AG09309 (cell line): Measurements from ENCODE around the gene RPS6KA2.

ENCODE experiments used
- DNase-seq: peaks from one replicate; pipeline ENCODE4 v3.0.0-alpha.2; 2010; ENCODE audit warnings: low read depth
- H3K4me3 ChIP-seq: 2 replicates; pipeline ENCODE4 v1.5.1; 2011; ENCODE audit warnings: mild to moderate bottlenecking, low read depth, low read length, moderate library complexity; ENCODE audit not compliant: control insufficient read depth
- TF ChIP-seq, protein P1 (sequence below): IDR thresholded peaks from 2 replicates; pipeline ENCODE4 v1.5.1; 2011; ENCODE audit warnings: mild to moderate bottlenecking, low read depth, low read length, inconsistent platforms; ENCODE audit not compliant: insufficient read depth, control insufficient read depth; ENCODE audit errors: missing control alignments

The RPS6KA2 gene

DNA sequence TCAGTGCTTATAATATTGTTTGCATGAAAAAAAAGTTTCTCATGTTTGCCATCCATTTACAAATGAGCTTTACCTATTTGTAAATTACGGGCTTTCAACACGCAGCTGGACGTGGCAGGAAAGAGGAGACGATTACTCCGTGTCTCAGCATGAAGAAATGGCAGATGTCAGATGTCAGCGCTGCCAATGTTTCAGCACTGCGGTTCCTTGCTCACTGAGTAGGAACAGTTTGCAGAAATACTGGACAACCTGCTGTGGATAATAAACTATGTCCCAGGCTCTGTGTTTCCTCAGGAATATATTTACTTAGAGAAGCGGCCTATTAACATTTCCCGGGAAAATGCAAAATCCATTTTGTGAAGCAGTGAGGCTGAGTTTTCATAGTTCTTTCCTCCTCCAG lies 63.2 kb downstream of the RPS6KA2 start:
- no peak overlapping the region for H3K4me3 ChIP-seq
- DNase-seq = no peak
- TF ChIP-seq, protein P1, sequence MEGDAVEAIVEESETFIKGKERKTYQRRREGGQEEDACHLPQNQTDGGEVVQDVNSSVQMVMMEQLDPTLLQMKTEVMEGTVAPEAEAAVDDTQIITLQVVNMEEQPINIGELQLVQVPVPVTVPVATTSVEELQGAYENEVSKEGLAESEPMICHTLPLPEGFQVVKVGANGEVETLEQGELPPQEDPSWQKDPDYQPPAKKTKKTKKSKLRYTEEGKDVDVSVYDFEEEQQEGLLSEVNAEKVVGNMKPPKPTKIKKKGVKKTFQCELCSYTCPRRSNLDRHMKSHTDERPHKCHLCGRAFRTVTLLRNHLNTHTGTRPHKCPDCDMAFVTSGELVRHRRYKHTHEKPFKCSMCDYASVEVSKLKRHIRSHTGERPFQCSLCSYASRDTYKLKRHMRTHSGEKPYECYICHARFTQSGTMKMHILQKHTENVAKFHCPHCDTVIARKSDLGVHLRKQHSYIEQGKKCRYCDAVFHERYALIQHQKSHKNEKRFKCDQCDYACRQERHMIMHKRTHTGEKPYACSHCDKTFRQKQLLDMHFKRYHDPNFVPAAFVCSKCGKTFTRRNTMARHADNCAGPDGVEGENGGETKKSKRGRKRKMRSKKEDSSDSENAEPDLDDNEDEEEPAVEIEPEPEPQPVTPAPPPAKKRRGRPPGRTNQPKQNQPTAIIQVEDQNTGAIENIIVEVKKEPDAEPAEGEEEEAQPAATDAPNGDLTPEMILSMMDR = no peak

DNA sequence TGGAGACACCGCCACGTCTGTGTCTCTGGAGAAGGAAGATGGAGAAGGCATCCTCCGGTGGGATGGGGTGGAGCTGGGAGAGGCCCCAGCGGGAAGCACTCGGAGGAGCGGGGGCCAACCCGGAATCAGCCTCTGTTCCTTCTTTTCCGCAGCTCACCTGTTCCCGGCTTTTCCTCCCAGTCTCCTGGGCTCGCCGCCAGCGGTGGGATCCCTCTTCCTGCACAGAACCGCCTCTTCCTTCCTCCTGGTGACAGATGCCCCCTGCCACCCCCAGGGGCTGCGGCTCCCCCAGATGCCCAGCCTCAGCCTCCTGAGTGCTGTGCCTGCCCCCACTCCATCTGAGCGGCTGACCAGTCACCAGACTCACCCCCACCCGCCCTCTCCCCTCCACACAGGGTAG lies 63.9 kb downstream of the RPS6KA2 start:
- DNase-seq = no peak
- TF ChIP-seq, protein P1 = no peak
- no peak overlapping the region for H3K4me3 ChIP-seq

DNA sequence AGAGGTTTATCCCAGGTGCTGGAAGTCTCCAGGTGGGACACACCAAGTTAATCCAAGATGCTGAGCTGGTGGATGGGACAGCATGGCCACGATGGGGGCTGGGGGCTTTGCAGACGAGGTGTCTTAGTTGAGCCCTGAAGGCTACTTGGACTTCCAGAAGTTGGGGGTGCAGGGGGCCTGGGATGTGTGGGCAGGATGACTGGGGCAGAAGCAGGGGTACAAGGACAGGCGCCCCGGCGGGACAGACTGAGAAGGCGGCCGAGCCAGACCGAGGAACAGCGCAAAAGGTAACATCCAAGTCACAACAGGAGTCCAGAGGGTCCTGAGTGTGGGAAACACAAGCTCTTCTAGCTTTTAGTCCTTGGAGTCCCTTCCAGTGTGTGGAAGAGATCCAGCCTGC lies 64.3 kb downstream of the RPS6KA2 start:
- TF ChIP-seq, protein P1 = no peak
- no peak for DNase-seq
- H3K4me3 ChIP-seq = no peak overlapping the region

DNA sequence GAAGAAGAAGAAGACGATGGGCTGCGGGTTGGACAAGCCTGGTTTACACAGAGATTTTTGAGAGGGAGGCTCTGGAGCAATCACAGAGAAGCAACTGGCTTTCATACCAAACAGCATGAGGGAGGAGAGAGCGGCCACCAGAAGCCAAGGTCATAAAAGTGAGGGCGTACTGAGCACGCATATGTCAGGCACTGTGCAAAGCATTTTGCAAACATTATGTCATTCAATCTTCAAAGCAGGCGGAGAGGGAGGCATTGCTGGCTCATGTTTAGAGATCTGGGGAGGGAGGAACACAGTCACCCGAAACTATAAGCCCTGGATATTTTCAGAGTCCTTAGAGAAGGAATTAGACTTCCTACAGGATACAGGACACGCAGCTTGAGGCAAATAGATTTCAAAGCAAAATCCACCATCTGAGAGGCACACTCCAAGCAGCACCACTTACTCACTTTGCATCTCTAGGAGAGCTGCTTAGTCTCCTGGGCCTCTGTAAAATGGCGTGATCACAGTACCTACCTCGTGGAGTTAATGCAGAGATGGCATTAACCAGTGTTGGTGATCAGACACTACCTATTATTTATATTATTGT lies 65.2 kb downstream of the RPS6KA2 start:
- TF ChIP-seq, protein P1 = no peak
- H3K4me3 ChIP-seq = no peak overlapping the region
- peak; percentile 72 for DNase-seq

DNA sequence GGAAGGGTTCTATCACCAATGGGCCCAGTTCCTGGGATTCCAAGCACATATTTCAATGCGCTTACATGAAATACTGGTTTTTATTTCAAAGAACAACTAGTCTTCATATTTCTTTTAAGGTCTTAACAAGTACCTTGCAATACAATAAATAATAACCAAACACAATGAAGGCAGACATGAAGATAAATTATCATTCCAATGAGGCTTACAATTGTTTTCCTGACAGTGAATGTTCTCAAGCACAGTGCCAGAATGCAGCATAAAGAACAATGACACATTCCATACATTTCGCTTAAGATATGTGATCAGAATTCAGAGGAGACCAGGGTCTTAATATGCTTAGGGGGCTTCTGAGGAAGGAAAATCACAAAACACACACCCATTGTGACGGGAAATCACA lies 66.8 kb downstream of the RPS6KA2 start:
- no peak for DNase-seq
- H3K4me3 ChIP-seq = no peak overlapping the region
- TF ChIP-seq, protein P1 = no peak

DNA sequence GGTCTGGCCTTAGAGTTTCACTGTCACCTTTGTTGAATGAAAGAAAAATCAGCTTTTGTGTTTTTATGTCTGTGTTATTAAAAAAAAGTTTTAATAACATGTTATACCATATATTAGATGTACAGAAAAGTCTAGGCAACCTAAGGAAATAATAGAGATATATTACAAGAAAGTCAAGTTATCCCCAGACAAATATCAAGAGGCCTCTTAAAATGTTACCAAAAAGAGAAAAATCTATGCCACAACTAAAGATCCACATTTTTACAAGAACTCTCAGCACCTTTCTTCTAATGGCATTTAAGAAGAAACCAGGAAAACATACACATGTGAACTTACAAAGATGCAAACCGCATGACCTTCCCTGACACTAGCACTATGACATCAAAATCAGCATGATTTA lies 67.4 kb downstream of the RPS6KA2 start:
- no peak overlapping the region for H3K4me3 ChIP-seq
- DNase-seq = no peak
- TF ChIP-seq, protein P1 = no peak

DNA sequence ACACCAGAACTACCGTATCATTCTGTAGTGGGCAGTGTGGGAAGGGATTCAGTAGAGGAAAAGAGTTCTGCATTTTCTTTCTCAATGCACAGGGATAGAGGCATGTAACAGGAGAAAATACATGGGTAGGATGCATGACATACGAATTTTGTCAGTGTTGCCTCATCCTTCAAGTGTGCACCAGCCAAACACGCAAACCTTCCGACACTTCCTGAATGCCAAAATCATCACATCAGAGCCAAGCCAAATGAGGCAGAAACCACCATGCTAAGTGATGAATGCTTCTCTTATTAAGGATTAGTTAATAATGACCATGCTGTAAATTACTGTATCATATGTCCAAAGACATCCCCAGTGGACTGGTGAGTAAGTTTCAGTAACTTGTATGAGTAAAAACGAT lies 67.8 kb downstream of the RPS6KA2 start:
- H3K4me3 ChIP-seq = no peak overlapping the region
- TF ChIP-seq, protein P1 = no peak
- no peak for DNase-seq
